ENCODE measurements around the gene DDOST.

DNA sequence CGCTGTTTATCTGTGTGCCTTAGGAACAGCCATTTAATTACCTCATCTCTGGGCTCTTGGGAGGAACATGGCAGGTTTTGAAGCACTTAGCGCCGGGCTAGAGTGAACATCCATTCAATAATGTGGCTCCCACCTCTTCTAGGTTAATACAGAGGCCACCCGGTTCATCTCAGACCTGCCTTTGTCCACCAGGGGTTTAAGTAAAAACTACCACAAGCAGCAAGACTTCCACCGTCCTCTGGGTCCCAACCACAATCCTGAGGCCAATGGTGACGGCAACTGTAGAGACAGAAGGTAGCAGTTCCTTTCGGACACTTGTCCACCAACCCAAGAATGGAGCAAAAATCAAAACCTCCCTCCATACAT is 924 bp upstream of the DDOST start:
- TF ChIP-seq POLR2A (IDR thresholded peaks at IDR 0.05): no peak
- TF ChIP-seq, protein P1, sequence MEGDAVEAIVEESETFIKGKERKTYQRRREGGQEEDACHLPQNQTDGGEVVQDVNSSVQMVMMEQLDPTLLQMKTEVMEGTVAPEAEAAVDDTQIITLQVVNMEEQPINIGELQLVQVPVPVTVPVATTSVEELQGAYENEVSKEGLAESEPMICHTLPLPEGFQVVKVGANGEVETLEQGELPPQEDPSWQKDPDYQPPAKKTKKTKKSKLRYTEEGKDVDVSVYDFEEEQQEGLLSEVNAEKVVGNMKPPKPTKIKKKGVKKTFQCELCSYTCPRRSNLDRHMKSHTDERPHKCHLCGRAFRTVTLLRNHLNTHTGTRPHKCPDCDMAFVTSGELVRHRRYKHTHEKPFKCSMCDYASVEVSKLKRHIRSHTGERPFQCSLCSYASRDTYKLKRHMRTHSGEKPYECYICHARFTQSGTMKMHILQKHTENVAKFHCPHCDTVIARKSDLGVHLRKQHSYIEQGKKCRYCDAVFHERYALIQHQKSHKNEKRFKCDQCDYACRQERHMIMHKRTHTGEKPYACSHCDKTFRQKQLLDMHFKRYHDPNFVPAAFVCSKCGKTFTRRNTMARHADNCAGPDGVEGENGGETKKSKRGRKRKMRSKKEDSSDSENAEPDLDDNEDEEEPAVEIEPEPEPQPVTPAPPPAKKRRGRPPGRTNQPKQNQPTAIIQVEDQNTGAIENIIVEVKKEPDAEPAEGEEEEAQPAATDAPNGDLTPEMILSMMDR (IDR thresholded peaks at IDR 0.05): no peak

All from adrenal gland (tissue), 5 donors.